HEK293T (cell line): Measurements from ENCODE around the gene GATA3.

Source experiments
- CTCF ChIA-PET: fragments of 350-600 bp; formaldehyde crosslinking; extraction: SDS; loops from one replicate; lab custom pipeline; 2021; ENCODE audit warnings: antibody characterized with exemption, inconsistent platforms; lab: Yijun Ruan, JAX
- POLR2A ChIA-PET: fragments of 350-600 bp; formaldehyde crosslinking; extraction: SDS; loops from one replicate; lab custom pipeline; 2020; ENCODE audit warnings: antibody characterized with exemption, inconsistent platforms; lab: Yijun Ruan, JAX
- DNase-seq: peaks from one replicate; pipeline ENCODE4 v3.0.0; 2012; ENCODE audit warnings: mixed read lengths; ENCODE audit errors: extremely low spot score
- ARNT ChIP-seq: fragments of 450-650 bp; IDR thresholded peaks from 2 replicates; pipeline ENCODE4 v1.6.1; 2017; ENCODE audit warnings: mild to moderate bottlenecking
- BHLHE40 ChIP-seq: fragments of 450-650 bp; IDR thresholded peaks from 2 replicates; pipeline ENCODE4 v1.6.1; 2016; ENCODE audit warnings: mild to moderate bottlenecking, moderate library complexity, borderline replicate concordance
- CTBP1 ChIP-seq: fragments of 450-650 bp; IDR thresholded peaks from 2 replicates; pipeline ENCODE4 v1.6.1; 2016; ENCODE audit warnings: borderline replicate concordance
- ELF4 ChIP-seq: fragments of 450-650 bp; IDR thresholded peaks from 2 replicates; pipeline ENCODE4 v1.6.1; 2017; ENCODE audit warnings: antibody characterized with exemption
- FOXA1 ChIP-seq: fragments of 450-650 bp; IDR thresholded peaks from 2 replicates; pipeline ENCODE4 v1.6.1; 2016; ENCODE audit warnings: mild to moderate bottlenecking
- FOXK2 ChIP-seq: fragments of 450-650 bp; IDR thresholded peaks from 2 replicates; pipeline ENCODE4 v1.6.1; 2016; ENCODE audit warnings: mild to moderate bottlenecking
- FOXM1 ChIP-seq: fragments of 450-650 bp; IDR thresholded peaks from 2 replicates; pipeline ENCODE4 v1.6.1; 2017; ENCODE audit warnings: mild to moderate bottlenecking, borderline replicate concordance
- HDGF ChIP-seq: fragments of 450-650 bp; IDR thresholded peaks from 2 replicates; pipeline ENCODE4 v1.6.1; 2017; ENCODE audit warnings: antibody characterized with exemption, borderline replicate concordance
- L3MBTL2 ChIP-seq: fragments of 450-650 bp; conservative IDR thresholded peaks from 2 replicates; pipeline ENCODE4 v1.6.1; 2016; ENCODE audit warnings: mild to moderate bottlenecking
- LEF1 ChIP-seq: fragments of 450-650 bp; IDR thresholded peaks from 2 replicates; pipeline ENCODE4 v1.6.1; 2017; ENCODE audit warnings: mild to moderate bottlenecking, borderline replicate concordance
- NFRKB ChIP-seq: fragments of 450-650 bp; IDR thresholded peaks from 2 replicates; pipeline ENCODE4 v1.6.1; 2016; ENCODE audit warnings: mild to moderate bottlenecking, moderate library complexity
- SP1 ChIP-seq: fragments of 450-650 bp; IDR thresholded peaks from 2 replicates; pipeline ENCODE4 v1.6.1; 2017
- SUZ12 ChIP-seq: fragments of 450-650 bp; IDR thresholded peaks from 2 replicates; pipeline ENCODE4 v1.6.1; 2016; ENCODE audit warnings: mild to moderate bottlenecking
- TARDBP ChIP-seq: fragments of 450-650 bp; IDR thresholded peaks from 2 replicates; pipeline ENCODE4 v1.6.1; 2016
- ZNF384 ChIP-seq: fragments of 450-650 bp; IDR thresholded peaks from 2 replicates; pipeline ENCODE4 v1.6.1; 2016
- TF ChIP-seq, protein P1 (sequence below): fragments of 450-650 bp; IDR thresholded peaks from 2 replicates; pipeline ENCODE4 v1.6.1; 2016

GATA3 gene

DNA sequence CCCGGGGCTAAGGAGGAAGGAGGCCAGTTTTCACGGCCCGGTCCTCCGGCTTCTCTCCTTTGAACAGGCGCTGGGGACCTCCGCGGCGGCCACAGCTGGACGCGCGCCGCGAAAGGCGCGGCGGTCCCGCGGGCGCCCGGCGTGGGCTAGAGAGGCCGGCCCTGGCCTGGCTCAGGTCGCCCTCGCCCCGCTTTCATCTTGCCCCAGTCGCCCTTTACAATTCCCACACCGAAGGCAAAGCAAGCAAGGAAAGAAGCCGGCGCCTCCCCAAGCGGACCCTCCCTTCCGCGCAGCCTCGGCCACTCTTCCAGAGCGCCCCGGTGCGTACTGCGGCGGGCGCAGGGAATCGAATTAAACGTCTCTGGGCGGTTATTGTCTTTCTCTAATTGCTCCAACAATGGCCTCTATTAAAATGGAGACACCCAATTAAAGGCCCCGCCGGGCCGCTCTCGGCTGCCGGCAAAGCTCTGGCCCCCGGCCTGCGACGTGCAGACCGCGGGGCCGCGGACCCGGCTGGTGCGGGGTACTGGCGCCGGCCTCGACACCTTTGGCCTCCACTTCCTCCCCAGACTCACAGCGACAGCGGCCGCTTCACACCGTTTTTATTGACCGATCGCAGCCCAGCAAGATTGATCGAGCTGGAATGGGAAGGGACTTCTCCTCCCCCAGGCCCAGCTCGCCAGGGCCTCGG lies 4.5 kb upstream of the GATA3 start:
- ChIA-PET CTCF (no interaction called here), POLR2A (interaction anchor here (1.0 to 1.1 kb wide), 2 partner anchors 9 to 262 kb away, joined by 3 read pairs; partner anchors contain the start of genes ATP5F1C and KIN)
- no peak for TF ChIP-seq FOXK2
- TF ChIP-seq LEF1, result peak; percentile 41; the same call in 1 of the 2 replicates
- no peak for TF ChIP-seq NFRKB
- no peak for TF ChIP-seq FOXM1
- DNase-seq, result no peak

DNA sequence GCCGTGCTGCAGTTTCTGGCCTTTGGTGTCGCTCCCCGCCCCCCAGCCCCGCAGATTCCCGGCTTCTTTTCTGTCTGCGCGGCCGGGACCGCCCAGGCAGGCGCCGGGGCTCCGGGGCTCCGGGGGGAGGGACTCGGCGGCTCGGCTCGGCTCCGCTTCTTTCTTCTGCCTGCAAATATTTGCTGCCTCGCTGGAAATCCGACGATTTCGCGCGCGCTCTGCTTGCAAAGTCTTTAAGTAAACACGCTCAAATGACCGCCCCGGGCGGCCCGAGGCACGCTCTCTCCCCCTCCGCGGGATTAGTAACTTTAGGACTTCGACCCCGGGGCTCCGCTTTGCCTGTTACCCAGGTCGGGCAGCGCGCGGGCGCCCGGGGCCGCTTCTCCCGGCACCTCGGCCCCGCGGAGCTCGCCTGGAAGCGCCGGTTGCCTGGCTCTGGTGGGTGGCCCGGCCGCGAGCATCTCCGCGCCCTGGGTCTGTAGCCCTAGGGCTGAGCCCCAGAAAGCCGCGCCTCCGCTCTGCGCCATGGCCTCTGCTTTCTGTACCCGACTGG lies 3.9 kb upstream of the GATA3 start:
- peak; percentile 45 for DNase-seq
- POLR2A ChIA-PET, result interaction anchor here (1.0 to 1.1 kb wide), 2 partner anchors 8 to 263 kb away, joined by 3 read pairs; partner anchors contain the start of genes ATP5F1C and KIN
- TF ChIP-seq BHLHE40 (no peak), L3MBTL2 (peak; percentile 59), CTBP1 (no peak), TARDBP (no peak), SUZ12 (no peak)
- TF ChIP-seq, protein P1, sequence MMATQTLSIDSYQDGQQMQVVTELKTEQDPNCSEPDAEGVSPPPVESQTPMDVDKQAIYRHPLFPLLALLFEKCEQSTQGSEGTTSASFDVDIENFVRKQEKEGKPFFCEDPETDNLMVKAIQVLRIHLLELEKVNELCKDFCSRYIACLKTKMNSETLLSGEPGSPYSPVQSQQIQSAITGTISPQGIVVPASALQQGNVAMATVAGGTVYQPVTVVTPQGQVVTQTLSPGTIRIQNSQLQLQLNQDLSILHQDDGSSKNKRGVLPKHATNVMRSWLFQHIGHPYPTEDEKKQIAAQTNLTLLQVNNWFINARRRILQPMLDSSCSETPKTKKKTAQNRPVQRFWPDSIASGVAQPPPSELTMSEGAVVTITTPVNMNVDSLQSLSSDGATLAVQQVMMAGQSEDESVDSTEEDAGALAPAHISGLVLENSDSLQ, result no peak
- CTCF ChIA-PET, result no interaction called here

DNA sequence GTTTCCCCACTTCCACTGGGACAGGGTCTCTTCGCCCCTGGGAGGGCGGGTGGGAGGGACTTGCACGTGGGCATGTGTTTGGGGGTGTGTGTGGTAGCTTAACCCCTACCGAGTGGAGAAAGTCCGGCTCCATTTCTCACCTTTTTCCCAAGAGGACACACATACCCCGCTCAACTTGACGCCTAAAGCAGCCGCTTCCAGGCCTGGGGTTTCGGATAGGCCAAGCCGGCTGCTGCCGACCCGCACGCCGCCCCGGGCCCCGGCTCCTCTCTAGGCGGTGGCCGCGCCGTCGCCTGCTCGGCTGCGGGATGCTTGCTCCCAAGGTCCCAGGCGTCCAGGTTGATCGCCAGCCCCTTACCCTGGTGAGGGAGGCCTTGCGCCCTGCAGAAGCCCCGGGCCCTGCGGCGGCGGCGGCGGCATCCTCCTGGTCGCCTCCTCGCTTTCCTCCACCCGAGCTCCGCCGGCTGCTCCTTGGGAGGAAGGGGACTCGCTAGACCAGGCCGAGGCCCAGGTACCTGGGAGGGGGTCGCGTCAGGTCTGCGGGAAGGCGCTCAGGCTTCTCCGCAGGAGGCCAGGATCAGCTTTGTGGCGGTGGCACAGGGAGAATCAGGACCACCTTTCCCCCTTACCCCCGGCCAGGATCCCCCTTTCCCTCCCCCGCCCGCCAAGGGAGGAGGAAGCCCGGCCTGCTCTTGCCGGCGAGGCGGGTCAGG lies 3.2 kb upstream of the GATA3 start:
- POLR2A ChIA-PET, result interaction anchor here (1.0 kb wide), 1 partner anchor 263 kb away, joined by 3 read pairs; the partner anchor contains the start of genes ATP5F1C and KIN
- CTCF ChIA-PET, result no interaction called here
- no peak for DNase-seq
- TF ChIP-seq, protein P1, result no peak
- TF ChIP-seq SP1 (no peak), ZNF384 (no peak), ARNT (no peak), BHLHE40 (no peak), FOXM1 (no peak), NFRKB (no peak), HDGF (no peak)

DNA sequence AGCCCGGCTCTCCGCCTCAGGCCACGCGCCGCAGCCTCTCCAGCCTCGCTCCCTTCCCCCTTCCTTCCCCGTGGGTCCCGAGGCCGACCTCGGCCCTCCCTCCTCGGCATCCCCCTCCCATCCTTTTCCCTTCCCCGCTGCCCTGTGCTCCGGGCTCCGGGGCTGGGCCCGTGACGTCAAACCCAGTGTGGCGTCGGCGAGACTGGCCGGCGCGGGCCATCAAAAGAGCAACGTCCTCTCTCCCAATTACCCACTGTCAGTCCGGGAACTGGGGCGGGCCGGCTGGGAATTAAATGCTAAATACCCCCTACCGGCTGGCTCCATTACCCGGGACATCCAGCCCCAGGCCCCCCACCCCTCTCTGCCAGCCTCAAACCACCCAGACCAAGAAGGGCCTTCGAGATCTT lies 2.6 kb upstream of the GATA3 start:
- TF ChIP-seq CTBP1 (no peak), ARNT (no peak), HDGF (no peak), ZNF384 (no peak), BHLHE40 (no peak)
- ChIA-PET POLR2A (no interaction called here), CTCF (no interaction called here)
- DNase-seq, result no peak

DNA sequence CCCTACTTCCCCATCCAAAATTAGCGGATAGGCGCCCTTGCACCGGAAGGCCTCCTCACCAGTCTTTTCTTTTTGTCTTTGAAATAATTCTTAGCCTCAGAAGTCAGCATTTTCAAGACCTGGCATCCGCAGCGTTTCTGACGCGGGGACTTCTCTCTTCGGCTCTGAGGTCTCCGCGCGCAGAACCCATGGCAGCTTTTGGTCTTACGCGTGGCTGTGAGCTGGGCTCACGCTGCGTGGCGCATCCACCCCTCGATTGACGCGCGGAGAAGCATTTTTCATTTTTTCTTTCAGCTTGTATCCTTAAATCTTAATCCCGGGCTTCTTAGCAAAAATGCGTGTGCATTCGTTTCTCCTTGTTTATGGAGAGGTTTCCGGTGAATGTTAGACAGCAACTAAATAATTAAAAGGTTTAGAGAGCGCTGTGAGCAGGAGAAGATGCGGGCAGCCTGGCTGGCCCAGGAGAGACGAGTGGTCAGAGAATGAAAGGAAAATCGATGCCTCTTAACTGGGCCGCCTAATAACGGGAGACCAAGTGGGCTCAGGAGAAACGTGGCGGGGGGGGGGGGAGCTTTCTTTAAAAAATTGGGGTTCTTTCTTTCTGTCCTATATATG lies 2.0 kb upstream of the GATA3 start:
- no peak for TF ChIP-seq FOXA1
- TF ChIP-seq ELF4, result no peak
- TF ChIP-seq ARNT, result no peak
- TF ChIP-seq BHLHE40, result no peak
- no peak for TF ChIP-seq SUZ12
- TF ChIP-seq FOXM1, result no peak
- no peak for TF ChIP-seq SP1
- TF ChIP-seq CTBP1, result no peak
- no peak for TF ChIP-seq L3MBTL2
- TF ChIP-seq HDGF, result no peak
- POLR2A ChIA-PET, result interaction anchor here (0.6 kb wide), 1 partner anchor 540 kb away, joined by 3 read pairs; no protein-coding TSS in a partner anchor
- CTCF ChIA-PET, result no interaction called here
- DNase-seq, result no peak

DNA sequence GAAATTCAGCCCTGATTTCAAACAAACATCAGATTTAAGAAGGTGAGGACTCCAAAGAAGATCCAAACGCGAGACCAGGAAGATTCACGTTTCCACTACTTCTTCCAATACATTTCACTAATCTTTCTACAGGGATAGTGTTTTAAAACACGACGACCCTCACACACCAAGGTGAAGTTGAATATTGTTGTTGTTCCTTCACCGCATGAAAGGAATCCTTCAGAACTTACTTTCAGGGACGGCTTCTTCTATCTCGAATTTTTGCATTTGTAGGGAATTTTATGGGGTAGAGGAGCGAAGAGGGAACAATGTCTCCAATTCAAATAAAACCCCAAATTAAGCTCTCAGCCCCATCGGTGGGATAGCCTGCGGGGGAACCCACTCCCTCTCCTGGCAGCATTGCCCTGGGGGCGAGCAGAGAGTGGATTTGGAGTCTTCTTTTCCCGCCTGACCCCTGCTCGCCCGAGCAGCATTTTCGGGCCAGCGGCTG lies 1.5 kb upstream of the GATA3 start:
- CTCF ChIA-PET, result no interaction called here
- TF ChIP-seq, protein P1, result no peak
- TF ChIP-seq FOXA1 (no peak), ZNF384 (no peak), LEF1 (no peak), FOXK2 (no peak)
- no peak for DNase-seq
- POLR2A ChIA-PET, result interaction anchor here (0.6 kb wide), 1 partner anchor 541 kb away, joined by 3 read pairs; no protein-coding TSS in a partner anchor
